LNCAP (cell line): ENCODE measurements around the gene SYNC.

Source experiments
- CTCF ChIP-seq: fragments of 450-650 bp; IDR thresholded peaks from 2 replicates; pipeline ENCODE4 v1.5.1; 2017; ENCODE audit warnings: mild to moderate bottlenecking

Gene SYNC

GRCh38 chr1:32701421-32701911 is 1.1 kb downstream of the SYNC start:
- TF ChIP-seq CTCF, result no peak

DNA sequence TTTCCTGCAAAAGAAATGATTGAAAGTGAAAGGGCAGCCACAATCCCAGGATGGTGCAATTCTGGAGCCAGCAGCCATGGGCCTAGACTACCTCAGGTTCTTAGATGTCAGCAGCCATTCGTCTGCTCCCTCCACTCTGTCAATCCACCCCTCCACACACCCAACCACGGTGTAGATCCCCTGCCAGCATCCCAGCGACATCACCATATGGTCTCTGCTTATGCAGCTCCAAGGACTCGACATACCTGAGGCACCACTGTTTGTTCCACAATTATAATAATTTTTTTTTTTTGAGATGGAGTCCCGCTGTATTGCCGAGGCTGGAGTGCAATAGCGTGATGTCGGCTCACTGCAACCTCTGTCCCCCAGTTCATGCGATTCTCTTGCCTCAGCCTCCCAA is 6.5 kb downstream of the SYNC start:
- no peak for TF ChIP-seq CTCF

DNA sequence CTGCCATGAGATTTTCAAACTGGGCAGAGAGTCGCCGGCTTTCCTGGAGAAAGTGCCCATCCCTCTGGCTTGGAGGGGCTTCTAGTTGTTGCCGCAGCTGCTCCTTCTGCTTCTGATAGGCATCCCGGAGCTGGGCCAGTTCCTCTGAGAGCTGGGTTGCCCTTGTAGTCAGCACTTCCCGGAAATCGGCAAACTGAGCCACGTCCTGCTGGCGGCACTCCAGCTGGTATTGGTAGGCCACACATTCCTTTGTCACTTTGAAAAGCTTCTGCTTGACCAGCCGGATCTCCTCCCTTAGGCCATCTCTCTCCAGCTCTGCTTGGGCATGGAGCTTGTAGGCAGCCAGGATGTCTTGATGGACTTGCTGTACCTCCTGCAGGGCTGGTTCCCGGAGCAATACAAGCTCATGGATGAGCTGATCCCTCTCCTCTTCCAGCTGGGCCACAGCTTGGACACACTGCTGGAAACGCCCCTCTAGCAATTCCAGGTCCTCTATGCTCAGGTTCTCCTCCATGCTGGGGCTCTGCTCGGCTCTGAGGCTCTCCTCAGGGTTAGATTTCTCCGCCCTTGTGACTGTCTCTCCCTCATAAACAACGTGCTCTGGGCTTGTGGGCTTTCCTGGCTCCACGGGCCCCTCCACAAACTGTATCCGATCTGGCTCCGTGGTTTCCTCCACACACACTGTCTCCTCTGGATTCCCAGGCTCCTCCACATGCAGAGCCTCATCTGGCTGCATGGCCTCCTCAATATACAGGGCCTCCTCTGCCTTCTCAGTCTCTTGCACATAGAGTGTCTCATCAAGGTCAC is 7.3 kb downstream of the SYNC start:
- no peak for TF ChIP-seq CTCF

GRCh38 chr1:32693455-32694174 is 9.0 kb downstream of the SYNC start:
- no peak for TF ChIP-seq CTCF

DNA sequence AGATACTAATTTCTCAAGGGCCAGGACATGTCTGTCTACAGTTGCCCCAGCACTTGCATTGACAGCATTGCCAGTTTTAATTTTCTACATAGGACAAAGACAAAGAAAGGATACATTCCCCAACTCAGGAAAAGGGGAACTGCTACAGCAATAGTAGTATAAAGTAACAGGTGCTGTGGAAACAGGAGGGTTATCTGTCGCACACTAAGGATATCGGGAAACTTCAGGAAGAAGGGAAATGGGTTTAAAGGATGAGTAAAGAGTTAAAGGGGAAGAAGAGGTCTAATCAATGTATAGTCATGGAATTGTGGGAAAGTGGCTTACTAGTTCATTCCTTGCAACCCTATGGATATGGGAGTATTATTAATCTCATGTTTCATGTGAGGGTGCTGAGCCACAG is 16.2 kb downstream of the SYNC start:
- no peak for TF ChIP-seq CTCF

- TF ChIP-seq CTCF, result no peak
These were observed 17.1 kb downstream of the SYNC start for GRCh38 chr1:32685498-32685897.

- no peak for TF ChIP-seq CTCF
These were observed 18.3 kb downstream of the SYNC start for GRCh38 chr1:32684167-32684811.
